Naive thymus-derived CD8-positive, alpha-beta T cell (primary cell): ENCODE measurements around the gene PLA2R1. TPM values are rescaled to one million over a fixed set of nuclear protein-coding genes. Genes with fewer than 3 reads are reported as not detected.

ENCODE experiments used
- ATAC-seq, 2 donors: fragments of 150-1000 bp; cut with Tn5 transposase in 1 of 2; sonication (Bioruptor Pico), chemical (Tn5 transposase) in 1 of 2; 1 replicate in 1 of 2; 2 replicates in 1 of 2; pipeline ENCODE4 v1.10.0; 2021; ENCODE audit warnings: mild to moderate bottlenecking in 2 of 2, moderate library complexity in 2 of 2
- POLR2A ChIA-PET: fragments of 350-600 bp; sonication (Branson Sonifier 250); formaldehyde crosslinking; loops from one replicate; lab custom pipeline; 2021; ENCODE audit warnings: antibody characterized with exemption; lab: Charles Lee
- DNase-seq, 10 donors: peaks; one replicate each; pipeline versions ENCODE4 v3.0.0 to v3.0.0-alpha.2; 2020 to 2022
- H3K27ac Mint-ChIP-seq, 10 donors: one replicate each; pipeline ENCODE4 v1.8.0; 2020 to 2022; ENCODE audit warnings: mild to moderate bottlenecking in 10 of 10, mixed read lengths in 10 of 10, moderate library complexity in 4 of 10, inconsistent platforms in 1 of 10
- H3K27me3 Mint-ChIP-seq, 5 donors: one replicate each; pipeline ENCODE4 v1.8.0; 2021 to 2022; ENCODE audit warnings: mixed read lengths in 5 of 5
- H3K36me3 Mint-ChIP-seq, 3 donors: one replicate each; pipeline ENCODE4 v1.8.0; 2020 to 2022; ENCODE audit warnings: mixed read lengths in 3 of 3, mild to moderate bottlenecking in 2 of 3, inconsistent platforms in 1 of 3
- H3K4me1 Mint-ChIP-seq, 4 donors: one replicate each; pipeline ENCODE4 v1.8.0; 2021 to 2022; ENCODE audit warnings: mixed read lengths in 4 of 4
- H3K4me3 Mint-ChIP-seq, 10 donors: one replicate each; pipeline ENCODE4 v1.8.0; 2020 to 2022; ENCODE audit warnings: mild to moderate bottlenecking in 10 of 10, mixed read lengths in 10 of 10, moderate library complexity in 6 of 10, inconsistent platforms in 1 of 10
- H3K9me3 Mint-ChIP-seq, 9 donors: one replicate each; pipeline ENCODE4 v1.8.0; 2020 to 2022; ENCODE audit warnings: mixed read lengths in 9 of 9, mild to moderate bottlenecking in 3 of 9, inconsistent platforms in 1 of 9, moderate library complexity in 1 of 9
- polyA plus RNA-seq, 3 donors: library from polyadenylated mRNA; unstranded; fragments of 300-500 nt; fragmentation: Illumina TruSeq; gene quantifications; one replicate each; pipeline ENCODE4 v1.2.3, GENCODE V29; 2021
- total RNA-seq, 8 experiments: library from RNA in 2 of 8; stranded (reverse) in 2 of 8; gene quantifications; one replicate each; pipeline ENCODE4 v1.2.3 and lab custom pipeline; 2021 to 2026

The PLA2R1 gene
- total and polyA plus RNA-seq, 5 experiments from 2014 or later: not detected

DNA sequence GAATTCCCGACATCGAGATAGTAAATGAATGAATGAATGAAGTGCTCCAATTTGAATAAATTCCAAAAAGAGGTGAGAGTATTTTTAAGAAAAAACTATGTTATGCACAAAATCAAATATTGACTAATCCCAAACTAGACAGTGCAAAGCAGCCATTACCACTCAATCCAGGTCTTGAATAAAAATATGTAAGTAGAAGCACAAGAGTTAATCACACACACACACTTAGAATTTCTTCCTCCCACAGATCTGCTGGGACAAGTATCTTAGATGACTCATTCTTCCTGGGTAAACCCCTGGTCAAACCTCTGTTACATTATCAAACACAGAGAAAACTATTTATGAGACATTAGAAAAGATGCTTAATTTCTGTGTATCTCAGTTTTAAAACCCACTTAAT, 102.0 kb downstream of the PLA2R1 start:
- Mint-ChIP-seq H3K9me3 (peaks cover 0 to 2% (median 0%) of the 10 kb centered on the region in 9 donors), H3K36me3 (no peaks in the 10 kb centered on the region), H3K4me3 (no peak overlapping the region), H3K4me1 (peaks cover 0 to 2% (median 0%) of the 10 kb centered on the region in 4 donors), H3K27ac (no peak overlapping the region), H3K27me3 (peaks cover 0 to 9% (median 8%) of the 10 kb centered on the region in 5 donors)
- POLR2A ChIA-PET: no interaction called here
- DNase-seq (no peak), ATAC-seq (no peak)

GRCh38 chr2:159959136-159959535, 103.3 kb downstream of the PLA2R1 start:
- Mint-ChIP-seq H3K4me1 (peaks cover 0 to 2% (median 0%) of the 10 kb centered on the region in 4 donors), H3K27ac (no peak overlapping the region), H3K9me3 (peaks cover 0 to 2% (median 0%) of the 10 kb centered on the region in 9 donors), H3K36me3 (no peaks in the 10 kb centered on the region), H3K4me3 (no peak overlapping the region), H3K27me3 (peaks cover 0 to 9% (median 8%) of the 10 kb centered on the region in 5 donors)
- POLR2A ChIA-PET: no interaction called here
- DNase-seq: no peak
- no peak for ATAC-seq

- peaks cover 0 to 14% (median 9%) of the 10 kb centered on the region in 5 donors for H3K27me3 Mint-ChIP-seq
- no peak overlapping the region for H3K27ac Mint-ChIP-seq
- no peaks in the 10 kb centered on the region for H3K4me1 Mint-ChIP-seq
- H3K9me3 Mint-ChIP-seq: peaks cover 0 to 2% (median 0%) of the 10 kb centered on the region in 9 donors
- POLR2A ChIA-PET: no interaction called here
- H3K4me3 Mint-ChIP-seq: no peak overlapping the region
- DNase-seq: no peak
- no peak for ATAC-seq
- H3K36me3 Mint-ChIP-seq: no peaks in the 10 kb centered on the region
Observed at GRCh38 chr2:159953136-159953823, 109.1 kb downstream of the PLA2R1 start.

DNA sequence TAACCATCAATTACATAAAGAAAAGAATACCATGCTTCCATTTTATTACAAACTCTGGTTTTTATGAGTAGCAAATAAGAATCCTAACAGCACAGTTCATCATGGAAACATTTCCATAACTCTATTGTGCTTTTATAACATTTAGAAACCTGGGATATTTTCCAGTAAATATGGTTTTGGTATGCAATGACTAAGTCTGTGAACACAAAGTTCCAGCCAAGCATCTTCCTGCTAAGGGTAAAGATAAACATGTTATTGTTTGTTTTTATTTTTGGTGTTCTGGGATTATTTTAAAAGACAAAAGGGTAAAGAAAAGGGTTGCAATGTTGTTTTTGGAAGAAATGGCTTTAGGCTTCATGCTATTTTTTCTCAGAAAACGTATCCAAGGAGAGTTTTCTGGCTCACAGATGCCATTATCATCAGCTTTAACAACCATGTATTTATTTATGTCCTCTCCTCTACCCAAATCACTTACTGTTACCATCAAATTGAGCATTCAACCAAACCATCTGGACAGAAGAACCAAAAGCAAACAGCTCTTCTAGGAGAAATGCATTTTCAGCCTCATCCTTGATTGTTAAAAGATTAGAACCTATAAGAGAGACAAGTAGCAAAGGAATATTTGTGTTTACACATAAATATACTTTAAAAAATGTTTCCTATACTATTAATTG, 116.0 kb downstream of the PLA2R1 start:
- POLR2A ChIA-PET: no interaction called here

GRCh38 chr2:159944874-159945273, 117.5 kb downstream of the PLA2R1 start:
- H3K36me3 Mint-ChIP-seq: no peaks in the 10 kb centered on the region
- no peaks in the 10 kb centered on the region for H3K9me3 Mint-ChIP-seq
- POLR2A ChIA-PET: no interaction called here
- H3K27ac Mint-ChIP-seq: no peak overlapping the region
- peaks cover 0 to 9% (median 2%) of the 10 kb centered on the region in 5 donors for H3K27me3 Mint-ChIP-seq
- H3K4me1 Mint-ChIP-seq: no peaks in the 10 kb centered on the region
- ATAC-seq (no peak), DNase-seq (no peak)
- H3K4me3 Mint-ChIP-seq: no peak overlapping the region

More for the DNA sequence above, 116.0 kb downstream of the PLA2R1 start:
- no peak for ATAC-seq
- Mint-ChIP-seq H3K4me1 (no peaks in the 10 kb centered on the region), H3K36me3 (no peaks in the 10 kb centered on the region), H3K4me3 (no peak overlapping the region), H3K9me3 (no peaks in the 10 kb centered on the region), H3K27me3 (peaks cover 0 to 12% (median 6%) of the 10 kb centered on the region in 5 donors), H3K27ac (no peak overlapping the region)
- DNase-seq: no peak

- Mint-ChIP-seq H3K36me3 (no peaks in the 10 kb centered on the region), H3K27me3 (peaks cover 0 to 5% (median 0%) of the 10 kb centered on the region in 5 donors), H3K27ac (no peak overlapping the region), H3K4me3 (no peak overlapping the region), H3K4me1 (no peaks in the 10 kb centered on the region), H3K9me3 (no peaks in the 10 kb centered on the region)
- DNase-seq: no peak
- POLR2A ChIA-PET: no interaction called here
- no peak for ATAC-seq
Observed at GRCh38 chr2:159942146-159942545, 120.3 kb downstream of the PLA2R1 start.

DNA sequence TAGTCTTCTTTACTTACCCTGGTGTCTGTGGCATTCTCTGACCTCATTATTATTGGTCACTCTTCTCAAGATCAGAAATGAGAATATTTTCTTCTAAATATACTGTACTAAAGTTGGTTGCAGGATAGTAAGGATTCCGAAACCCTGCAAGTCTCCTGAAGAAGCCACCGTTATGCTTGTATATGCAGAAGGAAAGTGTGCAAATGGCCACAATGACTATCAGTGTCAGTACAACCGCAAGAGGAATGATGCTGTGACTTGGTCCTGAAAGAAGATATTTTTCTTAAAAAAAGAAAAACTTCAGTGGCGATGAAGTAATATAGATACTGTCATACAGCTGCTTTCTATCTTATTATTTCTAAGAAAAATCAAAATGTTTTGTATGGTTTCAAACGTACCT, 120.7 kb downstream of the PLA2R1 start:
- Mint-ChIP-seq H3K27me3 (peaks cover 0 to 5% (median 0%) of the 10 kb centered on the region in 5 donors), H3K36me3 (no peaks in the 10 kb centered on the region), H3K27ac (no peak overlapping the region), H3K4me3 (no peak overlapping the region), H3K9me3 (no peaks in the 10 kb centered on the region), H3K4me1 (no peaks in the 10 kb centered on the region)
- POLR2A ChIA-PET: no interaction called here
- DNase-seq (no peak), ATAC-seq (no peak)

GRCh38 chr2:159939946-159940345, 122.5 kb downstream of the PLA2R1 start:
- H3K36me3 Mint-ChIP-seq: no peaks in the 10 kb centered on the region
- H3K9me3 Mint-ChIP-seq: no peaks in the 10 kb centered on the region
- ATAC-seq: no peak
- no peaks in the 10 kb centered on the region for H3K4me1 Mint-ChIP-seq
- H3K27ac Mint-ChIP-seq: no peak overlapping the region
- POLR2A ChIA-PET: no interaction called here
- H3K27me3 Mint-ChIP-seq: peaks cover 0 to 7% (median 0%) of the 10 kb centered on the region in 5 donors
- DNase-seq: no peak
- H3K4me3 Mint-ChIP-seq: no peak overlapping the region

DNA sequence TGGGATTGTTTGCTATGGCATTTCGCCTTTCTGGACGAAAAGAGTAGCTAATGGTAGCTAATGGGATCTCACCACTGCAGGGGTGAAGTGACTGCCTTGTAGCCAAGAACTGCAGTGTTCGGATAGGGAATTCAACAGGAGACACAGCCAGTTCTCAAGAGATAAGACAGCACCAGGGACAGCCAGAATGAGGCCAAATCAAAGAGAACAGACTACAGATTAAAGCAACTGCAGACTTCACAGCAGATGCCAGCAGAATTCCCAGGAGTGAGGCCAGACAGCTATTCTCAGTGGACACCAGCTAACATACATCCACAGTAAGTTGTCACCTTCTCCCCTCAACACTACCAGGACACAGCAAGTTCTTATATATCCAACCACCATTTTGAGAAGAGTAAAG, 124.0 kb downstream of the PLA2R1 start:
- ATAC-seq (no peak), DNase-seq (no peak)
- no peaks in the 10 kb centered on the region for H3K36me3 Mint-ChIP-seq
- peaks cover 0 to 9% (median 0%) of the 10 kb centered on the region in 4 donors for H3K4me1 Mint-ChIP-seq
- peaks cover 0 to 7% (median 2%) of the 10 kb centered on the region in 5 donors for H3K27me3 Mint-ChIP-seq
- H3K4me3 Mint-ChIP-seq: no peak overlapping the region
- no peak overlapping the region for H3K27ac Mint-ChIP-seq
- POLR2A ChIA-PET: no interaction called here
- H3K9me3 Mint-ChIP-seq: no peaks in the 10 kb centered on the region

- Mint-ChIP-seq H3K9me3 (no peaks in the 10 kb centered on the region), H3K27me3 (peaks cover 0 to 7% (median 2%) of the 10 kb centered on the region in 5 donors), H3K27ac (no peak overlapping the region), H3K36me3 (no peaks in the 10 kb centered on the region), H3K4me3 (no peak overlapping the region), H3K4me1 (peaks cover 0 to 13% (median 0%) of the 10 kb centered on the region in 4 donors)
- POLR2A ChIA-PET: no interaction called here
- DNase-seq: no peak
- no peak for ATAC-seq
Observed at GRCh38 chr2:159936471-159936870, 125.9 kb downstream of the PLA2R1 start.

DNA sequence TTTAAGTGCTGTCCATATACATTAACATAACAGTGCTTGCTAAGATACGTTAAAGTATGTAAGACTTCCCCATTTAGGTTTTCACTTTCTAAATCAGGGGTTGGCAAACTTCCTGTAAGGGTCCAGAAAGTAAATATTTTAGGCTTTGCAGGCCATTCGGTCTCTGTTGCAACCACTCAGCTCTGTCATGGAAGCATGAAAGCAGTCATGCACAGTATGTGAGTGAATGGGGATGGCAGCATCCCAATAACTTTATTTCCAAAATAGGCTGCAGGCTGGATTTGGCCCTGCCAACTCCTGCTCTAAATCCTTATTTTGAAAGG, 128.7 kb downstream of the PLA2R1 start:
- H3K27ac Mint-ChIP-seq: no peak overlapping the region
- ATAC-seq (no peak), DNase-seq (no peak)
- peaks cover 0 to 11% (median 3%) of the 10 kb centered on the region in 5 donors for H3K27me3 Mint-ChIP-seq
- H3K9me3 Mint-ChIP-seq: no peaks in the 10 kb centered on the region
- peak overlapping the region in 1 of 10 donors; percentile 12 for H3K4me3 Mint-ChIP-seq
- POLR2A ChIA-PET: no interaction called here
- peaks cover 0 to 13% (median 0%) of the 10 kb centered on the region in 4 donors for H3K4me1 Mint-ChIP-seq
- H3K36me3 Mint-ChIP-seq: no peaks in the 10 kb centered on the region

DNA sequence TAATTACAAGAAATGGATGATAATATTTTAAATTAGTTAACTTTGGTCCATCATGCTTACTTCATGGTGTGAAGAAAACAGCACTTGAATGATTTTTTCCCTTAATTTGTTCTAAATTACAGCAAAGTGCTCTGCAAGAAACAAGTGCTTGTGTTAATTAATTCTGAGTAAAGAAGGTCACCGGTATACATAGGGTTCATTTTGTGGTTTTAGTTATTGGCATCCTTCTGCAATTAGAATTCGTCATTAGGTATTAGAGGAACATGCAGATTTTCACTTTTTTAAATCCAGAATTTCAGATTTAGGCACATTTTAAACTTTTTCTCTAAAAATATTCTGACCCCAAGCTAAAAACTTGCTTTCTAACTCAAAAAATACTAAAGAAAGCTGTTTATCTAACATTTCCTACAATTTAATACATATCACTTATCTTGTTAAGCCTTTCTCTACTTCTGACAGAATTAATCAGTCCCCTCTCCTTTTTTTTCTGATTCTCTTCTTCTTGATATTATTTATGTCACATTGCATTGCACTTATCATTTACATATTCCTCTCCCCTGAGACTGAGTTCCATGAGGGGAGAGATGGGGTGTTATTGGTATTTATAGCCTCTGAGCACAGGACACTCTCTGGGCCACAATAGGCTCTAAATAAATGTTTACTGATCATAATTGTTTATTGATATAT, 129.2 kb downstream of the PLA2R1 start:
- no peaks in the 10 kb centered on the region for H3K36me3 Mint-ChIP-seq
- POLR2A ChIA-PET: no interaction called here
- H3K4me1 Mint-ChIP-seq: peaks cover 0 to 13% (median 0%) of the 10 kb centered on the region in 4 donors
- H3K27ac Mint-ChIP-seq: no peak overlapping the region
- peaks cover 0 to 17% (median 3%) of the 10 kb centered on the region in 5 donors for H3K27me3 Mint-ChIP-seq
- H3K9me3 Mint-ChIP-seq: peaks cover 0 to under 1% (median 0%) of the 10 kb centered on the region in 9 donors
- DNase-seq (no peak), ATAC-seq (no peak)
- H3K4me3 Mint-ChIP-seq: peak overlapping the region in 1 of 10 donors; percentile 12

DNA sequence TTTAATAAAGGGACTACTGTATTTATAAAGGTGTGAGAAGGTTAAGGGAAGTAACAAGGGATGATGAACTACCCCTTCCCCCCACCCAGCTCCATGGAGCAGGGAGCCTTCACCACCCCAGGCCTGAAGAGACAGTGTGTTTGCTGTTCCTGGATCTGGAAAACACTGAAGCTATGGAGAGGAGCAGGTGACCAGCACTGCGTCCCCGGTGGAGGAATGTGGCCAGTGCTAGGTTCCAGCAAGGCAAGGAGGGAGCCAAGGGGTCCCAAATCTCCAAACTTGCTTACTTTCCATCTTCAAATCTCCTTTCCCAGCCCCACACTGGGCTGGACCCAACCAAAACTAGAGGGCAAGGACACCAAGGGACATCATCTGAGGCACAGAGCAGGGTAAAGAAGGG, 135.7 kb downstream of the PLA2R1 start:
- Mint-ChIP-seq H3K27ac (no peak overlapping the region), H3K27me3 (peaks cover 0 to 27% (median 10%) of the 10 kb centered on the region in 5 donors), H3K9me3 (peaks cover 0 to 2% (median 0%) of the 10 kb centered on the region in 9 donors), H3K4me3 (no peak overlapping the region), H3K4me1 (peaks cover 0 to 6% (median 4%) of the 10 kb centered on the region in 4 donors), H3K36me3 (no peaks in the 10 kb centered on the region)
- ATAC-seq (no peak), DNase-seq (no peak)
- POLR2A ChIA-PET: no interaction called here
